NCI-H1436 (cell line): ENCODE measurements around the gene SDR42E2.
"Not testable (repeated sequence)": the region's sequence is repeated elsewhere in the genome, so short reads cannot be mapped to it uniquely, and the experiment has no call there.

ENCODE experiments used
- DNase-seq: peaks from one replicate; lab custom pipeline; 2025; lab: John Stamatoyannopoulos, UW

The SDR42E2 gene

DNA sequence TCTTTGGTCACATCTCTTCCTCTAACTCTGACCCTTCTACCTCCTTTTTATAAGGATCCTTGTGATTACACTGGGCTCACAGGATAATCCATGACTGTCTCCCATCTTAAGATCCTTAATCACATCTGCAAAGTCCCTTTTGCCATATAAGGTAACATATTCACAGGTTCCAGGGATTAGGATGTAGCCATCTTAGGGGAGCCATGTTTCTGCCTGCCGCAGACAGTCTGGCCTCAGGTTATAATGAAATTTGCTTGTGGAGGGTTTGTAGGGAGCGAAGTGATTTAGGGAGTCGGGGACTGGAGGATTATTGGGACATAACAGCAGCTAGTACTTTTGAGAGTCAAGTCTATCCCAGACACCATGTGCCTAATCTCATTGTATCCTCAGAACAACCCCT, 51.5 kb downstream of the SDR42E2 start:
- DNase-seq = no peak

- no peak for DNase-seq
These were observed 52.1 kb downstream of the SDR42E2 start for GRCh38 chr16:22214402-22214801.

DNA sequence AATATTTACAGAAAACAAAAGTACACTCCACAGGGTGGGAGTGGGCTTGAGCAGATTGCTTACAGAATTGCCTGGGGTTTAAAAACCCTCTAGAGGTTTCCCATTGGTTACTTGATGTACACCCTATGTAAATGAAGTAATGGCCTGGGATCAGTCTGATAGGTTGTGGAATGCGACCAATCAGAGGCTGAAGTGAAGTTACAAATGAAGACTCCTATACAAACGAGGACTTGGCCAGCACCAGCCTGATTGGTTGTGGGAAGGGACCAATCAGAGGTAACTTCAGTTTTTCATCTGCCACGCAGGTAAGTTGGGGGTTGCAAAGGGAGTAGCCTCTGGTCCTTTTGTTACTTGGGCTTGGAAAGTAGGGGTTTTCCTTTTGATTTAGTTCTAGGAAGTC, 52.6 kb downstream of the SDR42E2 start:
- no peak for DNase-seq

DNA sequence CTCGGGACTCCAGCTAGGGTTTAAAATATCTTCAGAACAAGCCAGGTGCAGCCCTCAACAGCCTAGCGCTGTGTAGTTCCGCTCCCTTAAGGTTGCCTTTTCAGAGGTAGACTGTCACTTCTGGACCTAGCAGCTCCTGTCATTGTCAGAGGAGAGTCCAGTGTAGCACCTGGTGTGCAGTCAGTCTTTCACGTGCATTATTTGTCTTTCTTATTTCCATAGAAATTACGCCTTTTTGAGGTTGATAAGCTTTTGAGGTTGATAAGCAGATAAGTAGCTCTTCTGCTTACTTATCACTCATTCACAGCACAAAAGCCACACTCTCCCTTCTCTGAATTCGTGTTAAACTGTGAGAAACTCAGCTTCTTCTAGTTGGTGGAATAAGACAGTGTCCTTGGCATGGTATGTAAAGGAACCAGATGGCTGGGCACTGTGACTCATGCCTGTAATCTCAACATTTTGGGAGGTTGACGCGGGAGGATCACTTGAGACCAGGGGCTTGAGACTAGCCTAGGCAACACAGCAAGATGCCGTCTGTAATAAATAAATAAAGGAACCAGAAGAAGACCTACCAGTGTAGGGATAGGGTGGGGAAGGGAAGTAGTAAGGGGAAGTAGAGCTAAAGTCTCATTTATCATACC, 54.0 kb downstream of the SDR42E2 start:
- DNase-seq = no peak

DNA sequence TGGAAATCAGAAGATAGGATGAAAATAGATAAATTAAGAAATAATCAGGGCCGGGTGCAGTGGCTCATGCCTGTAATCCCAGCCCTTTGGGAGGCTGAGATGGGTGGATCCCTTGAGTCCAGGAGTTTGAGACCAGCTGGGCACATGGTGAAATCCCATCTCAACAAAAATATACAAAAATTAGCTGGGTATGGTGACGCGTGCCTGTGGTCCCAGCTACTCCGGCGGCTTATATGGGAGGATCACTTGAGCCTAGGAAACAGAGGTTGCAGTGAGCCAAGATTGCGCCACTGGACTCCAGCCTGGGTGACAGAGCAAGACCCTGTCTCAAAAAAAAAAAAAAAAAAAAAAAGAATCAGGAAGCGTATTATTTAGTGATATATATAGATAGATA, 54.5 kb downstream of the SDR42E2 start:
- DNase-seq = not testable (repeated sequence)

DNA sequence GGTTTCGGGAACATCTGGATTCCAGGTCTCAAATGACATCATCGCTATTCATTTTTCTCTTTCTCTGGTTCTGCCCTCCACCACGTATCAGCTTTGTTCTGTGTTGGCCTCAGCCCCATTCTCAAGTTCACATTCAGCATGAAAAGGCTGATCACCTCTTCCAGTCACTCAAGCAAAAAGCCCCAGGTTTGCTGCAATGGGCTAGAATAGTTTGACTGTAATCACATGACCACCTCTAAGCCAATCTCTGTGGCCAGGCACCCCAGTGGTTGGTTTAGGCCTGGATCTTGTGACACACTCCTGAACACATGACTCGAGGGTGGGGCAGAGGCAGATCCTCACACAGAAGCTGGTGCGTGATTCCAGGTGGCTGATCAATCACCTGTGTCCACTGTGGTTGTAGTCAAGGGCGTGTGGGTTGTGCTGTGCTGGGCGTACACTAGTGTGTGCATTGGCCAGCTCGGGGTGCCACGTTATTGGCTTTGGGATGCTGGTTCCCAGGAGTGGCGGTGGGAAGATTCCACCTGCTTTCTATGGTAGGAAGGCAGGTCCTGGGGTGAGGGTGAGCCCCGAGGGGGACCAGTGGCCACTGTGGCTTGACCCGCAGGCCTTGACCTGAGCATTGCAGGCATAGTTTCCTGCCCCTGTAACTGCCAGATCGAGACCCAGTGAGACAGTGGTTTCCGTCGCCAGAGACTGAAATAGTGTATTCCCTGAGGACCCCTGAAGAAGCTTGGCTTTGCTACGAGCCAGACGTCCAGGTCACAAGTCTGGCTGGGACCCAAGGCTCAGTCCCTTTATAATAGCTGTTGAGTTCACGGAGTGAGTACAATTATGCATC, 55.8 kb downstream of the SDR42E2 start:
- DNase-seq = no peak

GRCh38 chr16:22219389-22220068, 57.2 kb downstream of the SDR42E2 start:
- no peak for DNase-seq

DNA sequence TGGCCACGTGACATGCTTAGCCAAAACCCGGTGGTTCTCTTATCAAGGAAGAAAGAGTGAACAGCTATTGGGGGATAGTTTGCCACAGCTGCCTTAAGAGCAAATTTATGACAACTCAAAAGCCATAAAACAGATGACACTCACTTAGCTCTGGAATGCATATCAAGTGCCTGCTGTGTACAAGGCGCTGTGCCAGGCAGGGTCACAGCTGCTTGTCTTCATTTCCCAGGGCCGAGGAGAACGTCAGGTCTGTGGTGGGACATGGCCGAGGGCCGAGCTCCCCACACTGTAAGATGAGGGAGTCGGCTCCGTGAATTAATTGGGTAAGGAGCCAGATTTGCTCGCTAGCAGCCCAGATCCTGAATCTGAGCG, 57.7 kb downstream of the SDR42E2 start:
- DNase-seq = no peak

DNA sequence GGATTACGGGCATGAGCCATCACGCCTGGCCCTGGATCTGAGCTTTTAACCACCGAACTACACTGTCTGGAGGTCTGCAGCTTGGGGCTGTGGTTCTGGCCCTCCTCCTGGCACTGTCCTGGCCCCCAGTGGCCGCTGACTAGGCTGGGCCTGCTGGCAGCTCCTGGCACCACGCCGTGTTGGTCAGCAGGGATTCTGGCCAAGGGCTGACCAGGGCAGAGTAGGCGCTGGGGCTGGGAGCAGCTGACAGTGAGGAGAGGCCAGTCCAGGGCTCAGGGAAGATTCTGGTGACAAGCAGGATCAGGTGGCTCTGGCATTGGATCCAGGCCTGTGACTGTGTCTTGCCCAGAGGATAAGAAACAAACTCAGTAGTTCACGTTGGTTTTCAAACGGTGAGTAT, 58.4 kb downstream of the SDR42E2 start:
- no peak for DNase-seq

GRCh38 chr16:22222006-22222405, 59.7 kb downstream of the SDR42E2 start:
- DNase-seq = no peak

- DNase-seq = no peak
These were observed 60.7 kb downstream of the SDR42E2 start for GRCh38 chr16:22222998-22223397.

DNA sequence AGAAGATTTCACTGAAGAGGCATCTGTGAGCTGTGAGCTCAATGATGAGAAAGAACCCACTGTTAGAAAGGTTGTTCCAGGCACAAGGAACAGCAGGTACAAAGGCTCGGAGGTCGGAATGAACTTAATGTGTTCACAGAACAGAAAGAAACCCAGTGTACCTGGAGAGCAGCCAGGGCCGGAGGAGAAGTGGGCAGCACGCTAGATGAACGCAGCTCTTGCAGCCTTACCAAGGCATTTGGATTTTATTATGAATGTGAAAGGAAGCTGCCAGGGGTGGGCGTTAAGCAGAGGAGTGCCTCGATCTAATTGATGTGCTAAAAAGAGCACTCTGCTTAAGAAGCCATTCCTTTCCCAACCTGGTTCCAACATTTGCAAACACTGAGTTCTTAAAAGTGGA, 62.8 kb downstream of the SDR42E2 start:
- no peak for DNase-seq

- no peak for DNase-seq
These were observed 67.6 kb downstream of the SDR42E2 start for GRCh38 chr16:22229889-22230288.

DNA sequence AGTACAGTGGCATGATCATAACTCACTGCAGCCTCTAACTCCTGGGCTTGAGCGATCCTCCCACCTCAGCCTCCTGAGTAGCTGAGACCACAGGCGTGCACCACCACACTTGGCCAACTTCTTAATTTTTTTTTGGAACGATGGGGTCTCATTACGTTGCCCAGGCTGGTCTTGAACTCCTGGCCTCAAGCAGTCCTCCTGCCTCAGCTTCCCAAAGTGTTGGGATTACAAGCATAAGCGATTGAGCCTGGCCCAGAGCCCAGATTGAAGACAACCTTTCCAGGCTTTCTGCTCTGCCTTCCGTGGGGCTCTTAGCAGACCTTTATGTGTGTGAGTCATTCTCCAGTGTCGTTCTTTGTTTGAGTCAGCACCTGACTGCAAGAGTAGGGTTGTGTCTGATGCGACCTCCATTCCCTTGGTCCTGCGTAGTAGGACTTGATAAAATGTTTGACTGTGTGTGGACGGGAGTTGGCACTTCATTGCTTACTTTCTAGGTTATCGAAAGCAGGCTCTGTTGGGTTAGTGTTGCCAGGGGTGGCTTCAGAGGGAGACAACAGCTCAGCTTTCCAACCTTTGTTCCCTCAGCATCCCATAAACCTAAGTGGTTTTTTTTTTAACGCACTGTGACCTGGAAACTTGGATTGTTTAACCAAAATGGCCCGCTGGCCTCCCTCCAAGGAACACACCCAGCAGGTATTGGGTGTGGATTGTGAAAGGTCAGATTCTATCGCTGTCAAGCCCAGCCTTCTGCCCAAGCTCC, 70.2 kb downstream of the SDR42E2 start:
- no peak for DNase-seq

DNA sequence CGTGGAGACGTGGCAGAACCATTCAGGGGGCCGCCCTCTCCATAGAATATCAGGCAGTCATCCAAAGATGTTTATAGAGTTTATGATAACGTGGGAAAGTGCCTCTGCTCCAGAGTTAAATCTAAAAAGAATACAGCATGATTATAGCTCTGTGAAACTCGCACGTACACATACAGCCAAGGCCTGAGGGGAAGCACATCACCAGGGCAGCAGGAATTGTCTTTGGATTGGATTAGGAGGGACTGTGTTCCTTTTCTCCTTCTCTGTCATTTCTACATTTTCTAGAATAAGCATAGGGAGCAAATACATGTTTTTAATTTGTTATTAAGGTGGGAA, 70.7 kb downstream of the SDR42E2 start:
- DNase-seq = no peak

GRCh38 chr16:22235839-22236745, 73.8 kb downstream of the SDR42E2 start:
- DNase-seq = no peak

GRCh38 chr16:22239131-22239805, 77.0 kb downstream of the SDR42E2 start:
- DNase-seq = no peak

- no peak for DNase-seq
These were observed 77.9 kb downstream of the SDR42E2 start for GRCh38 chr16:22240023-22240710.
